GM12872 (cell line): Measurements from ENCODE around the gene LAMB1.

Experiments used
- CTCF ChIP-seq: IDR thresholded peaks from 3 replicates; pipeline ENCODE4 v1.5.1; 2011; ENCODE audit warnings: low read depth, mild to moderate bottlenecking, low read length, moderate library complexity; ENCODE audit not compliant: insufficient read depth

The LAMB1 gene

GRCh38 chr7:108003599-108003935, 606 bp upstream of the LAMB1 start:
- TF ChIP-seq CTCF: no peak

- TF ChIP-seq CTCF: no peak
These were observed 916 bp downstream of the LAMB1 start for GRCh38 chr7:108001764-108002725.

- TF ChIP-seq CTCF: 0 out of 3 replicates have a peak, but pooled peaks have one; percentile 9
These were observed 1.8 kb downstream of the LAMB1 start for GRCh38 chr7:108000875-108001763.

GRCh38 chr7:107999779-108000560, 3.0 kb downstream of the LAMB1 start:
- TF ChIP-seq CTCF: no peak

GRCh38 chr7:107998660-107999480, 4.1 kb downstream of the LAMB1 start:
- TF ChIP-seq CTCF: no peak

- TF ChIP-seq CTCF: no peak
These were observed 4.8 kb downstream of the LAMB1 start for GRCh38 chr7:107998150-107998549.
